Kidney (tissue), 14 donors: Measurements from ENCODE around the gene LYRM4. TPM values are rescaled to one million over a fixed set of nuclear protein-coding genes. Genes with fewer than 3 reads are reported as not detected.

ENCODE experiments used
- DNase-seq, 5 donors: peaks; one replicate each; pipeline ENCODE4 v3.0.0-alpha.2; 2013 to 2020
- FAIRE-seq: peaks from 2 replicates; lab custom pipeline; 2012; peaks lifted over from hg19 to GRCh38; lab: Jason Lieb, UNC
- H3K27ac ChIP-seq, 2 donors: one replicate each; pipeline ENCODE4 v1.7.0; 2013; ENCODE audit warnings: low read depth in 2 of 2, low read length in 2 of 2, inconsistent platforms in 1 of 2
- H3K27me3 ChIP-seq: one replicate; pipeline ENCODE4 v1.7.1; 2013; ENCODE audit warnings: low read length, inconsistent platforms; ENCODE audit not compliant: control insufficient read depth, insufficient read depth
- H3K36me3 ChIP-seq, 3 donors: one replicate each; pipeline versions ENCODE4 v1.7.0 to v1.7.1; 2013; ENCODE audit warnings: low read length in 3 of 3, control low read depth in 1 of 3, inconsistent platforms in 1 of 3; ENCODE audit not compliant: insufficient read depth in 3 of 3, control insufficient read depth in 2 of 3
- H3K4me1 ChIP-seq, 3 donors: one replicate each; pipeline versions ENCODE4 v1.7.0 to v1.7.1; 2013; ENCODE audit warnings: low read length in 3 of 3, inconsistent platforms in 1 of 3, low read depth in 1 of 3; ENCODE audit not compliant: control insufficient read depth in 2 of 3, insufficient read depth in 2 of 3
- H3K4me3 ChIP-seq, 3 donors: one replicate each; pipeline versions ENCODE4 v1.7.0 to v1.8.1; 2013; ENCODE audit warnings: low read length in 3 of 3, control low read depth in 1 of 3, inconsistent platforms in 1 of 3
- H3K9ac ChIP-seq, 3 donors: one replicate each; pipeline versions ENCODE4 v1.7.0 to v1.7.1; 2013; ENCODE audit warnings: low read length in 3 of 3, control low read depth in 1 of 3, inconsistent platforms in 1 of 3
- H3K9me3 ChIP-seq, 3 donors: one replicate each; pipeline versions ENCODE4 v1.7.0 to v1.7.1; 2013; ENCODE audit warnings: low read length in 3 of 3, control low read depth in 1 of 3, inconsistent platforms in 1 of 3; ENCODE audit not compliant: control insufficient read depth in 2 of 3, insufficient read depth in 1 of 3
- intact Hi-C: fragments of 100-400 bp; cut with DNase I; formaldehyde crosslinking; loops from one replicate; pipeline ENCODE4 v1.11.1; 2022
- polyA plus RNA-seq: library from polyadenylated mRNA; stranded (reverse); fragments of 350-450 nt; fragmentation: Illumina TruSeq; extraction: RNeasy Lipid Tissue Mini Kit (QIAGEN cat#74804); gene quantifications from one replicate; pipeline ENCODE4 v1.2.3, GENCODE V29; 2014; ENCODE audit warnings: low read depth, low replicate concordance; ENCODE audit not compliant: insufficient read depth
- total RNA-seq: library from RNA; stranded (reverse); fragmentation: NEBNext Ultra II Directional; extraction: Animal tissue kit (Norgen Biotek cat#: 25700); gene quantifications from one replicate; pipeline ENCODE4 v1.2.1, GENCODE V29; 2021
- TF ChIP-seq, protein P1 (sequence below): IDR thresholded peaks from 3 replicates; pipeline ENCODE4 v1.5.1; 2012; ENCODE audit warnings: mild to moderate bottlenecking, moderate library complexity, borderline replicate concordance; ENCODE audit not compliant: insufficient read depth; ENCODE audit errors: extremely low read depth
- donor health status: control.
- donor health status: control.
- donor health status: control.
- donor health status: control.
- donor health status: control.
- donor health status: DM: yes; HTN: yes; CAD: no.
- donor health status: Normal renal cell carcinoma (clear cell type).

The LYRM4 gene
- total and polyA plus RNA-seq, 2 donors from 2014 or later, result 21.3 to 31.8 TPM

DNA sequence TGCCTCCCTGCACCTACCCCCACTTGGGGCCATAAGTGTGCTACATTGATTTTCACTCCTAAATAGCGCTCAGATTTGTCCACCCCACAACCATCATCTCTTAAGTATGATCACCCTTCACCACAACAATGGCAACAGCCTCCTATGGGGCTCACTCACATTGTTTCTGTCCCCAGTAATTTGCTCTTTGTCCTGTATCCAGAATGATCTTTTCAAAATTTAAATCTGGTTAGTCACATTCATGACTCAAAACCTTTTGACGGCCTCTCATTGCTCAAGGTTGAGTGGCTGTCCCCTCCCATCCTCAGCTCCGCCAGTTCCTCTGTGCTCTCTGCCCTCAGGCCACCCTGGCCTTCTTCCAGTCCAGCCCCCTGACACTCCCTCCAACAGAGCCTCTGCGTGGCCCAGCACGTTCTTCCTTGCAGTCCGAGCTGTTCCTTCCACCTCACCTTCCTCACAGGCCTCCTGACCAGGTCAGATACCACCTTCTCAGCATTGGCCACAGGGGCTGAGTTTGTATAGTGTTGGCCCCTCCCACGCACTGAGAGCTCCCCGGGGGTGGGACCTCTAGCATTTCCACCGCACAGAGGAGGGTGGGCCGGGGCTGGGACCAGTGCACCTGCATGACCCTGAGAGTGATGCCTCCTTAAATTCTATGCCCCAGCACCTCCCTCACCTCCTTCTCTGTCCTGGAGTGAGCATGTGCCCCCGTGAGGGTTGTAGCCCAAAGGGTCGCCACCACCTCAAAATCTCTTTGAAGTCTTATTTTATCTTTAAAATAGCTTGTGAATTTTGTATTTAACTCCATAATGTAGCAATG, 178.1 kb downstream of the LYRM4 start:
- intact Hi-C loops, result no loop called here
- Histone ChIP-seq H3K27ac (no peak overlapping the region), H3K9ac (no peak overlapping the region), H3K36me3 (no peaks in the 10 kb centered on the region), H3K27me3 (no peaks in the 10 kb centered on the region), H3K4me3 (peak overlapping the region in 1 of 3 donors; percentile 65), H3K4me1 (peaks cover 0 to 8% (median 0%) of the 10 kb centered on the region in 3 donors), H3K9me3 (no peaks in the 10 kb centered on the region)
- TF ChIP-seq, protein P1, sequence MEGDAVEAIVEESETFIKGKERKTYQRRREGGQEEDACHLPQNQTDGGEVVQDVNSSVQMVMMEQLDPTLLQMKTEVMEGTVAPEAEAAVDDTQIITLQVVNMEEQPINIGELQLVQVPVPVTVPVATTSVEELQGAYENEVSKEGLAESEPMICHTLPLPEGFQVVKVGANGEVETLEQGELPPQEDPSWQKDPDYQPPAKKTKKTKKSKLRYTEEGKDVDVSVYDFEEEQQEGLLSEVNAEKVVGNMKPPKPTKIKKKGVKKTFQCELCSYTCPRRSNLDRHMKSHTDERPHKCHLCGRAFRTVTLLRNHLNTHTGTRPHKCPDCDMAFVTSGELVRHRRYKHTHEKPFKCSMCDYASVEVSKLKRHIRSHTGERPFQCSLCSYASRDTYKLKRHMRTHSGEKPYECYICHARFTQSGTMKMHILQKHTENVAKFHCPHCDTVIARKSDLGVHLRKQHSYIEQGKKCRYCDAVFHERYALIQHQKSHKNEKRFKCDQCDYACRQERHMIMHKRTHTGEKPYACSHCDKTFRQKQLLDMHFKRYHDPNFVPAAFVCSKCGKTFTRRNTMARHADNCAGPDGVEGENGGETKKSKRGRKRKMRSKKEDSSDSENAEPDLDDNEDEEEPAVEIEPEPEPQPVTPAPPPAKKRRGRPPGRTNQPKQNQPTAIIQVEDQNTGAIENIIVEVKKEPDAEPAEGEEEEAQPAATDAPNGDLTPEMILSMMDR, result no peak
- FAIRE-seq, result no peak
- DNase-seq, result peak in 2 of 5 donors; percentile 25 to 90

DNA sequence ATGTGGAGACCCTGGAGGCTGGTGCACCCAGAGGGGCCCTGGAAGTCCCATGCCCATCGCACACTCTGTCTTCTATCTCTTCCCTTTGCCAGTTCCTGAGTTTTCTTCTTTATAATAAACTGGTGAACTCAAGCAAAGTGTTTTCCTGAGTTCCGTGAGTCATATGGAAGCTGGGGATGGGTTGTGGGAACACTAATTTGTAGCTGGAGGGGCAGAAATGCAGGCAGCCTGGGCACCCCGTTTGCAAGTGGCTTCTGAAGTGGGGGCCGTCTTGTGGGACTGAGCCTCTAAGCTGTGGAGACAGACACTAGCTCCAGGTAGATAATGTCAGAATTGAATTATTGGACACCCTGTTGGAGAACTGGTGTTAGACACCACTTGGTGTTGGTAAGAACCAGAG, 178.8 kb downstream of the LYRM4 start:
- no peak for FAIRE-seq
- H3K9ac ChIP-seq, result no peak overlapping the region
- H3K27ac ChIP-seq, result no peak overlapping the region
- TF ChIP-seq, protein P1, result no peak
- H3K4me3 ChIP-seq, result peak overlapping the region in 1 of 3 donors; percentile 65
- H3K9me3 ChIP-seq, result no peaks in the 10 kb centered on the region
- DNase-seq, result no peak
- H3K36me3 ChIP-seq, result no peaks in the 10 kb centered on the region
- H3K27me3 ChIP-seq, result no peaks in the 10 kb centered on the region
- H3K4me1 ChIP-seq, result peaks cover 0 to 8% (median 0%) of the 10 kb centered on the region in 3 donors
- intact Hi-C loops, result no loop called here

DNA sequence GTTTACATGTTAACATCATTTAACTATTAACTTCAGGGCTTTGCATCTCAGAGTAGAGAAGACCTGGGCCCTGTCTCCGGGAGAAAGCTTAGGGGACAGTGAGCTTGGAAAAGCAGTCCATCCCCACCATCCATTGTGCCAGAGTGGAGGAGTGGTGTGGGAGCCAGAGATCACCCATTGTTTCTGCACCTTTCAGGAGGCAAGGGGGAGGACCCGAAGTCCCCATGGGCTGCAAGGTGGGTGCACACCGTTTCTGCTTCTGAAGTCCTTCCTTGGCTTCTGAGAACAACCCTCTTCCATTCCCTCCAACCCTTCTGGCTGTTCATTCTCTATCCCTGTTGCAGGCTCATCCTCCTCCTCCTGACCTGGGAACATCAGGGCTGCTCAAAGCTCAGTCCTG, 179.6 kb downstream of the LYRM4 start:
- Histone ChIP-seq H3K27ac (no peak overlapping the region), H3K27me3 (no peaks in the 10 kb centered on the region), H3K4me3 (peak overlapping the region in 1 of 3 donors; percentile 65), H3K4me1 (peaks cover 0 to 5% (median 0%) of the 10 kb centered on the region in 3 donors), H3K9ac (no peak overlapping the region), H3K36me3 (no peaks in the 10 kb centered on the region), H3K9me3 (no peaks in the 10 kb centered on the region)
- TF ChIP-seq, protein P1, result no peak
- DNase-seq (no peak), FAIRE-seq (no peak)
- intact Hi-C loops, result no loop called here
